ENCODE data around the gene CDH26.

The CDH26 gene

DNA sequence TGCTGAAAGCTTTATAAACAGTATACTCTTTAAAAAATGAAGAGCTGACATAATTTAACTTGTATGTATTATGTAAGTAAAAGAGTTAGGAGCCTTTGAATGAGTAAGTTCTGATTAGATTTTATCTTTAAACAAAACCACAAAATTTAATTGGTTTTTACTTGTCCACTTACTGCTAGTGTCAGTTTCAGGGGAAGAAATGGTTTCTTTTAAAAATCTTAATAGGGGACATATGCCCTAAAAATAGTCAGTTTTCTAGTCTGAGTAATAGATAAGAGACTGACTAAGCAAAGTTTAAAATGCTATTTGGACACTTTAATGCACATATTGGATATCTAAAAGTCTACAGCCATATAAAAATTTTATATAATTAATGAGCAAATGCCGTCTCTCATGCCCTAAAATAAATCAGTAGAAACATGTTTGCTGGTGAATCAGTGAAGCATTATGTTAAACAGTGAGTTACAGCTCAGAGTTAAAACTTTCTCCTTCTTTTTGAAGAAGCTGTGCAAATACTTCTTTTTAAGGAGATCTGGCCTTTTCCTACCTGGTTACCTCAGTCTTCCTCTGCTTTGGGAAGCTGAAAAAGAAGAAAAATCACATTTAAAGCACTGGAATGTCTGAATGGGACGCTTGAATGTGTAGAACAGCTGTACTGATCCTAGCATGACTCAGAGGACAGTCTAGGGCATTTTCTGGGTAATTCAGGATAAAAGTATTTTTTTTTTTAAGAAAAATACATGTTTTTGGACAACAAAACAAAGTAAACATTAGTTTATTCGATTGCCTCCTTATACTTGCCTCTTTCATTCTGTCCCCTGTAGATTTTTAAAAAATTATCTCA, 55.3 kb downstream of the CDH26 start:
- DNase-seq (ENCODE audit: low spot score) = no peak

DNA sequence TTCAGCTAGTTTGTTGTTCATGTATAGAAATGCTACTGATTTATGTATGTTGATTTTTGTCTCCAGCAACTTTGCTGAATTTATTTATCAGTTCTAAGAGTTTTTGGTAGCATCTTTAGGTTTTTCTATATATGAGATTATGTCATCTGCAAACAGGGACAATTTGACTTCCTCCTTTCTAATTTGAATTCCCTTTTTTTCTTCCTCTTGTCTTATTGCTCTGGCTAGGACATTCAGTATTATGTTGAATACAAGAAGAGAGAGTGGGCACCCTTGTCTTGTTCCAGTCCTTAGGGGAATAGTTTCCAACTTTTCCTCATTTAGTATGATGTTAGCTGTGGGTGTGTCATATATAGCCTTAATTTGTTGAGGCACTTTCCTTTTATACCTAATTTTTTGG, 58.2 kb downstream of the CDH26 start:
- no peak for DNase-seq (ENCODE audit: low spot score)

GRCh38 chr20:60020251-60020650, 62.0 kb downstream of the CDH26 start:
- no peak for DNase-seq (ENCODE audit: low spot score)

DNA sequence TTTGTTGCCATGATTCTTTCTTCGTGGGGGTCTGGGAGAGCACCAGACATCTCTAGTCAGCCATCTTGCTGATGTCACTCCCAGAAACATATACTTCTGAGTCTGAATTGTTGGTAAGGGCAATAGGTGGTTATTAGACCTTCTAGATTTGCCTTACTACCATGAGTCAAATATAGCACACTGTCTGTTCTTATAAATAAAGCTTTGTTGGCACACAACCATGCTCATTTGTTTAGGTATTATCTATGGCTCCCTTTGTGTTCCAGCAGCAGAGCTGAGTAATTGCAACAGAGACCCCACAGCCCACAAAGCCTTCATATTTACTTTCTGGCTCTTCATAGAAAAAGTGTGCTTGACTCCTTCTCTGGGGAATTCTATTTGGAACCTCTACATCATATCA, 62.9 kb downstream of the CDH26 start:
- DNase-seq (ENCODE audit: low spot score) = no peak

DNA sequence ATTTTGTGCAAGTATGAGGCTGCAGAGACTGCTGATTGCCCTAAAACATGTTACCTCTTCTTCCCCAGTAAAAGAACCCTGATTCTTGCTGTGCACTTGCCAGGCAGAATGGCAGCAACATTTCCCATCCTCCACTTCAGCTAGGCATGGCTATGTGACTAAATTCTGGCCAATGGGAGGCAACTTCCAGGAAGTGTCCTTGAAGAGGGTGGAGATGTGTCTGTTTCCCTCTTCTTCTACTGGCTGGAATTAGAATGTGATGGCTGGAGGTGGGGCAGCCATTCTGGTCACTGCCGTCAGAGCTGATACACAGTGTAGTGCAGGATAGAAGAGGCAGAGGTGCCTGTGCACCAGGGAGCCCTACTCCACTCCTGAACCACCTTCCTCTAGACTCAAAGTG, 64.6 kb downstream of the CDH26 start:
- no peak for DNase-seq (ENCODE audit: low spot score)

GRCh38 chr20:60024245-60024644, 66.0 kb downstream of the CDH26 start:
- DNase-seq (ENCODE audit: low spot score) = no peak

DNA sequence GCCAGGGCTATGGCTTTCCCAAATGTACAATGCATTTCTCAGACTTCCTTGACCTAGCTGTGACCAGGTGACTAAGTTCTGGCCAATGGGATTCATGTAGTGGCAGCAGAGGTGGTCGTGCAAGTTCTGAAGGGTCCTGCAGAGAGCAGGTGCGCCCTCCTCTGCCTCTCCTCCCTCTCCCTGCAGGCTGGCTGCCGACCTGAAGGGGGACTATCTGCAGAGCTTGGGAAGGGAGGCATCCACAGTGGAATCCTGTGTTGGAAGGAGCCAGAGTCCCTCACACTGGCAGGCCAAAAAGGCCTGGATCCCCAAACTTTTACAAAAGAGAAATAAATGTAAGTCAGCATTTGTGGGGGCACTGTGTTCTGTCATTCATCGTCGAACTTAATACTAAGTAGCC, 66.6 kb downstream of the CDH26 start:
- no peak for DNase-seq (ENCODE audit: low spot score)

DNA sequence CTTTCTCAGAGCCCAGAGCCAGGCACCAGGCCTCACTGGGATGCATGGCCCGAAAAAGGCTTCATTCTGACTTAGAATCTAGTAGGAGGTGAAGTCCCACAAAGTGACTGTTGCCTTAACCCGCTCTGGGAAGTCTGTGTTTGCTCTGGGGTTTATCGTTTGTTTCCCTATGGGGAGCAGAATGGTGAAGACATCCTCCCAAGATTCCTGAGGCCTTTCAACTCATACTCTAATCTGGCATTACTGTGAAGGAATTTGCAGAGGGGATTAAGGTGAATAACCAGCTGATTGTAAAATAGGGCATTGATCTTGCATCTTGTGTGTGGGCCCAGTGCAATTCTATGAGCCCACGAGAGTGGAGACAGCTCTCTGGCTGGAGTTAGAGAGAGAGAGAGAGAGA, 67.8 kb downstream of the CDH26 start:
- DNase-seq (ENCODE audit: low spot score) = no peak

DNA sequence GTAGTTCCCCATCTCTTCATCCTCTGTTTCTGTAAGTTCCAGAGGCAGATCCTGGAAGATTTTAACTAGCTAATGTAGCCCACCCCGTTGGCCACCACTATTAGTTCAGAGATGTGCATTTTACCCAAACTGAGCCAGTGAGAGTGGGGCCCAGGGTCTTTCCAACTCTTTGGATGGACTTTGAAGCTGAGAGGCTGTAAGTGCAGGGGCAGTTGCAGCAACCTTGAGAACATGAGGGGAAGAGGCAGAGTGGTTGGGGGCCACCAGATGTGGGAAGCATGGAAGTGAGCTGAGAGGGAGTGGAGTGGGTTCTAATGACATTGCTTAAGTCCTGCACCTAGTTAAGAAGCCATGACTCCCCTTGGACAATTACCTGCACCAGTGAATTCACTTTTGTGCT, 72.2 kb downstream of the CDH26 start:
- DNase-seq (ENCODE audit: low spot score) = no peak

DNA sequence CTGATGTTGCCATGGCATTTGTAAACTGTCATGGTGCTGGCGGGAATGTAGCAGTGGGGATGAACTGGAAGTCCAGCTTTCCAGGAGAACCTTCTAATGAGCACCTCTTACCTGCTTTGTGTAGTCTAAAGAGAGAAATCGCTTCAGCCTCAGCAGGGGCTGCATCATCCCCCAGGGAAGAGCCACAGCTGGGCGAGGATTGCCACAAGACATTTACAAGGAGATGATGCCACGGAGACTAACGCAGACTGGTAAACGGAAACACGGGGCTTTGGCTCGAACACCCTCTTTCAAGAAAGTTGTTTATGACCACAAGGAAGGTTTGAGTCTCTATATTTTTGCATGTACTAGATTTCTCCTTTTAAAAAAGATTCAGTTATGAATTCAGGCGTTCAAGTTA, 72.9 kb downstream of the CDH26 start:
- DNase-seq (ENCODE audit: low spot score) = no peak

GRCh38 chr20:60034231-60035110, 76.2 kb downstream of the CDH26 start:
- no peak for DNase-seq (ENCODE audit: low spot score)

- no peak for DNase-seq (ENCODE audit: low spot score)
Observed at GRCh38 chr20:60035486-60035885, 77.3 kb downstream of the CDH26 start.

DNA sequence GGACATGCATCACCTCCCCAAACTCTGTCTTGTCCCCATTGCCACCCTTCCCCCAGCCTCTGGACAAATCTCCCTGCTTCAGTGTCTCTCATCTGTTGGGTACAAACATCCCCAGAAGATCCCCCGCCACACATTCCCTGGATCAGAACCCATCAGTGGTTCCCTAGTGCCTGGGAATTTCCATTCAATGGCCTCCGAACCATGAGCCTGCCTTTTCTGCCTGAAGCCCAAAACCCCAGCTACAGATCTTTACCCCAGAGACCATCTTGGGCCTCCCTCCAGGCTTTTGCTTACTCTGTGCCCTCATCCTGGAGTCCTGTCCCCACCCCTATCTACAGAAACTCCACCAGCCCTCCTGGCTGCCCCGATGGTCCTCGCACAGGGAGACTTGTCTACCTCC, 78.1 kb downstream of the CDH26 start:
- no peak for DNase-seq (ENCODE audit: low spot score)

DNA sequence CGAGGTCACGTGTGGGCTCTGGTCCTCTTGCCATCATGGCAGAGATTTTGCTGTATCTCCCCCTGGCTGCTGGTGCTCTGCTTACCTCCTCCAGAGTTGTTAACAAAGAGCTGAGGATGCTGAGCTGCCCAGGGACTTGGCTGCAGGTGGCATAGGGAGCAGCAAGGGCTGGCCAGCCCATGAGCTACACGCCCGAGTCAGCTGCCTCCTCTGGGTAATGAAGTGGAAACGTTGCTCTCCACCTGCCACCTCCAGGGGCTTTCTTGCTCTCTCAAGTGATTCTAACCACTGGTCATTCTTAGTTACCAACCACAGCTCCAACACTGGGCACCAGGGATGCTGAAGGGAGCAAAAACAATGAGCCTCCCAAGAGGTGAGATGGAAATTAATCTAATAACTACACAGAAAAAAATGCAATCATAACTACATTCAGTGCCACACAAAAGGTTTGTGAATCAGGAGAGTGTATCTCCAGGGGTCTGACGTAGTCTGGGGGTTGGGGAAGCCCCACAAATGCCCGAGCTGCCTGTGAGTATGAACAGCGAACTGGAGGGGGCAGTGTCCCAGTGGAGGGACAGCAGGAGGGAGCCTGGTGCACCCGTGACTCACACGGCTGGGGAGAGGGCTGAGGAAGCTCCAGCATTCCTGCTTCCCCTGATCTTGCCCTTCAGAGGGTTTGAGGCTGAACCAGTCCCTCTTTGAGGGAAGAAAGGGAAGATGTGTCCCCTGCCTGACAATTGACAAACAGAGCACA, 78.7 kb downstream of the CDH26 start:
- DNase-seq (ENCODE audit: low spot score) = peak; percentile 70

DNA sequence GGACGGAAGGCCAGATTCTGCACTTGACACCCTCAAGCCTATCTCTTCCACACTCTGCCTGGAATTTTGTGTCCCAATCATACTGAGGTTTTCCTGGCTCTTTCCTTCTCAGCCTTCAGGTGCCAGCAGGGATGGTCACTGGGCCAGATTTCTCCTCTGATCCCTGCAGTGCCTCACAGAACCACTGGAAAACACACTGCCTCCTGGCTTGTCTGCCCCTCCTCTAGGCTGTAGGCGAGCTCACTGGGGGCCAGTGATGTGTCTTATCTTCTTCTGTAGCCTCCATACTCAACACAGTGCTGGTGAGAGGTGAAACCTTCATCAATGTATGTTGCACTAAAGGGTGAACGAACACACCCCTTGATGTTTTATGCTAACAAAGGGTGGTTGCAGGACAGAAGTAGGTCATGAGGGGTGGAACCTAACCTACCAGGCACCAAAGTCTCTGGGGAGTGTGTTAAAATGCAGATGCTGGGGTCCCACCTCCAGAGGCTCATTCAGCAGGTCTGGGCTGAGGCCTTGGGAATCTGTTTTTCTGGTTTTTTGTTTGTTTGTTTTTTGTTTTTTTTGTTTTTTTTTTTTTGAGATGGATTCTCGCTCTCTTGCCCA, 80.3 kb downstream of the CDH26 start:
- no peak for DNase-seq (ENCODE audit: low spot score)

DNA sequence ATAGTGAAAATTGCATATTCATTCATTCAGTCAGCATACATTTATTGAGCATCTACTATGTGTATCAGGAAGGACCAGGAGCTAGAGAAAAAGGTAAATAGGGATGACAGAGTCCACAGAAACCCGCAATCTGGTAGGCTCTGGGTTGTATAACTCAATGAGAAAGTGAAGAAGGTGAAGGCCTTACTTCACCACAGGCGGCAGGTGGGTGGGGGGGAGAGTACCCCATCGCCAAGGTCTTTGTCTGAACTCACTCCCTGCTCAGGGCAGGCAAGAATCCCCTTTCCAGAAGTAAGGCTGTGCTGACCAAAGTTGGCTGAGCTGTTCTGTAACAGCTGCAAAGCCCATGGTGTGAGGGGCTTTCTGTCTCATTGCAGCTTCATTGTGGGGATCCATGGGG, 81.3 kb downstream of the CDH26 start:
- DNase-seq (ENCODE audit: low spot score) = no peak

- no peak for DNase-seq (ENCODE audit: low spot score)
Observed at GRCh38 chr20:60040471-60041162, 82.4 kb downstream of the CDH26 start.

DNA sequence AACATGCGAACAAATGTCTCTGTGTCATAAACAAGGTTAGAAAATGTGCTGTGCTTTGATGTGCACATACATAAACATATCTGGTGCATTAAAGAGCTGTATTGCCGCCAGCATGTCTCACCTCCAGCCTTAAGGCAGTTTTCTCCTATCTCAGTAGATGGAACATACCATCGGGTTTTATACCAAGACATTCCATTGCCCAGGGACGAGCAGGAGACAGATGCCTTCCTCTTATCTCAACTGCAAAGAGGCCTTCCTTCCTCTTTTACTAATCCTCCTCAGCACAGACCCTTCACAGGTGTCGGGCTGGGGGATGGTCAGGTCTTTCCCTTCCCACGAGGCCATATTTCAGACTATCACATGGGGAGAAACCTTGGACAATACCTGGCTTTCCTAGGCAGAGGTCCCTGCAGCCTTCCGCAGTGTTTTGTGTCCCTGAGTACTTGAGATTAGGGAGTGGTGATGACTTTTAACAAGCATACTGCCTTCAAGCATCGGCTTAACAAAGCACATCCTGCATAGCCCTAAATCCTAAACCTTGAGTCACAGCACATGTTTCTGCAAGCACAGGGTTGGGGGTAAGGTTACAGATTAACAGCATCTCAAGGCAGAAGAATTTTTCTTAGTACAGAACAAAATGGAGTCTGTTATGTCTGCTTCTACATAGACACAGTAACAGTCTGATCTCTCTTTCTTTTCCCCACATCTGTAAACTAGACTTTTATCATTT, 83.4 kb downstream of the CDH26 start:
- DNase-seq (ENCODE audit: low spot score) = peak; percentile 94

DNA sequence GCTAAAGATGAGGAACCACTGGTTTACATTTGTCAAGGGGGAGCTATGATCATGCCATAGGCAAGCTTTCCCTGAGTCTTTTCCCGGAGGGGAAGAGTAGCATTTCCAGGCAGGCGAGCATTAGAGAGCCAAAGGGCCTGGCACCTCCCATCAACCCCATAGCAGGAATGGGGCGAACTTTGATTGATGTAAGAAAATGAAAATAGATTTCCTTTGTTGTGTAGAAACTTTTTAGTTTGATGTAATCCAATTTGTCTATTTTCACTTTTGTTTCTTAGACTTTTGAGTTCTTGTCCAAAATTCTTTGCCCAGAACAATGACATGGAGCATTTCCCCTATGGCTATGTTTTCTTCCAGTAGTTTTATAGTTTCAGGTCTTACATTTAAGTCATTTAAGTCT, 85.2 kb downstream of the CDH26 start:
- DNase-seq (ENCODE audit: low spot score) = no peak

GRCh38 chr20:60046011-60046413, 87.8 kb downstream of the CDH26 start:
- peak; percentile 17 for DNase-seq (ENCODE audit: low spot score)

DNA sequence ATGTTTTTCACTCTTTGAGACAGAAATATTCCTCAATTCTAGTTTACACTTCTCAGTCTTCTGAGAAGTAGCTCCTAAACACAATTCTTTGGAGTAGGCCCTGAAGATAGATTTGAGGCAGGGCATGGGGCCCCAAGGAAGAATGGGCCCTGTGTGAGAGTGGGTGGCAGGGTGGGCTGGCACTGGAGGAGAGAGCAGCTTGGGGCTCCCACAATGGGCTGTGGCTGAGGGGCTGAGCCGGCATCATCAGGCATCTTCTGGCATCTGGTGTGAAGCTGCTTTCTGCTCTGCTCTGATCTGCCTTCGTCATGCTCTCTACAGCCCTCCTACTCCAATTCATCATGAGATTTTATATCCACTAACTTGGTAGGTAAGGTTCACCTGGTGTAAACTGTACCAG, 88.2 kb downstream of the CDH26 start:
- no peak for DNase-seq (ENCODE audit: low spot score)

Data from kidney tubule cell (primary cell).